GM19372 (cell line): Measurements from ENCODE around the gene TMEM164.

Source experiments
- ATAC-seq: cut with Tn5 transposase; IDR thresholded peaks from one replicate; pipeline ENCODE4 v1.9.1; 2021; ENCODE audit warnings: mild to moderate bottlenecking, low read depth, moderate library complexity; ENCODE audit not compliant: unreplicated experiment

TMEM164 gene

GRCh38 chrX:110062919-110063318, 60.0 kb downstream of the TMEM164 start:
- ATAC-seq = no peak

GRCh38 chrX:110066488-110067225, 63.7 kb downstream of the TMEM164 start:
- ATAC-seq = no peak

DNA sequence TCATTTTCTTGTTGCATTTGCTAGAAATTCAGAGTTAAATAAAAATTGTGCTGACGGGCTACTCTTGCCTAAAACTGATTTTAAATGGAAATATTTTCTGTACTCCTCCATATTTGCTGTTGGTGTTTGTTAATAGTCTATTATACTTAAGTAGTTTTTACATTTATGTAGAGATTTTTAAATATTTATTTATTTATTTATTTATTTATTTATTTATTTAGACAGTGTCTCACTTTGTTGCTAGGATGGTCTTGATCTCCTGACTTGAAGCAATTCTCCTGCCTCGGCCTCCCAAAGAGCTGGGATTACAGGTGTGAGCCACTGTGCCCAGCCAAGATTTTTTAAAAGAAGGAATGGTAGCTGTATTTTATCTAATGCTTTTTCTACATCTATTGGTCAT, 68.1 kb downstream of the TMEM164 start:
- no peak for ATAC-seq

- ATAC-seq = no peak
These were observed 78.4 kb downstream of the TMEM164 start for GRCh38 chrX:110081320-110081719.

DNA sequence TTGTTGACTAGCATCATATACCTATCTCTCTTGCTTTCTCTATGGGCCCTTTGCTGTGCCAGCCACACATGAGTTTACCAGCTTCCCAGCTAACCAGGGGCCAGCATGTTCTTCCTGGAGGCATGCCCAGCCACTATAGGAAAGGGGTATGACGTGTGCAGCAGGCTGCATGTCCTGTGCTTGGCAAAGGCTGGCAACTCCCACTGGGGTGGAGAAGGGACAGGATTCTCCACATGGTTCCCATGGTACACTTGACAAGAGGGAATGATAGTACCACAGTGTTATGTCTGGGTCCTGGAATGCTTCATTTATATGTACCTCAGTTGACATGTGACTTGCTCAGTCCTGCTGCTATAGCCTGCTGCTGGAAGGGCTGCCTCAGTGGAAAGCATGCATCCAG, 78.8 kb downstream of the TMEM164 start:
- ATAC-seq = no peak

- no peak for ATAC-seq
These were observed 79.2 kb downstream of the TMEM164 start for GRCh38 chrX:110082161-110082560.

DNA sequence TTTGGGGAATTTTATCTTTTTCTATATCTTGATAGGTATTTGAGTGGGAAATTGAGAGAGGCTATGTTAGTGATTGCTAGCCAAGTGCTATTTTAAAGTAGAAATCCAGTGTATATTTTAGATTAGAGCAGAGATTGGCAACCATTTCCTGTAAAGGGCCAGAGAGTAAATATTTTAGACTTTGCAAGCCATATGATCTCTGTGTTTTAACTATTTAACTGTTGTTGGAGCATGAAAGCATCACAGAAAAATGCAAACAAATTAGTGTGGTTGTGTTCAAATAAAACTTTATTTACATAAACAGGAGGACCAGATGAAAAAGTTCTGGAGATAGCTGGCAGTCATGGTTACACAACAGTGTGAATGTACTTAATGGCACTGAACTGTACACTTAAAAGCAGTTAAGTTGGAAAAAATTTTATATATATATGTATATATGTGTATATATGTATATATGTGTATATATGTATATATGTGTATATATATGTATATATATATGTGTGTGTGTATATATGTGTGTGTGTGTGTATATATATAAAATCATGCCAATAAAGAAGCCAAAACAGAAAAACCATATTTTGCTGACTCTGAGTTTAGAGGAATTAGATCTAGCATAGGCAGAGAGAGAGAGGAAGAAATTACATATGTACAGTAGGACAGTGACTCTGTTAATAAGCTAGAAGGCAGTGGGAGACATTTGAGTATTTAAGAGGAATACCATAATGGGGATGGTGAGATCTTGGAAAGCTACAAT, 83.4 kb downstream of the TMEM164 start:
- ATAC-seq = no peak

GRCh38 chrX:110086916-110087484, 84.1 kb downstream of the TMEM164 start:
- ATAC-seq = no peak

GRCh38 chrX:110087485-110088356, 84.8 kb downstream of the TMEM164 start:
- ATAC-seq = no peak

- no peak for ATAC-seq
These were observed 86.9 kb downstream of the TMEM164 start for GRCh38 chrX:110089656-110090403.

DNA sequence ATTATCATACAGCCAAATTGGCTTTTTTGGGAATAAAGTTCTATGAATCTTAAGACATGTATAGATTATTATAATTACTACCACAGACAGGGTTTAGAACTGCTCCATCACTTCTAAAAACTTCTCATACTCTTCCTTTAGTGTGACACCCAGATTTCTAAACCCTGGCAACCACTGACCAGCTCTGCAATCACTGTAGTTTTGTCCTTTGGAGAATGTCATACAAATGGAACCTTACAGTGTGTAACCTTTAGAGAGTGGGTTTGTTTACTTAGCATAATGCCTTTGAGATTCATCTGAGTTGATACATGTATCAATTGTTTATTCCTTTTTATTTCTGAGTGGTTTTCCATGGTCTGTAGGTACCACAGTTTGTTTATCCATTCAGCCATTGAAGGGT, 95.0 kb downstream of the TMEM164 start:
- no peak for ATAC-seq

DNA sequence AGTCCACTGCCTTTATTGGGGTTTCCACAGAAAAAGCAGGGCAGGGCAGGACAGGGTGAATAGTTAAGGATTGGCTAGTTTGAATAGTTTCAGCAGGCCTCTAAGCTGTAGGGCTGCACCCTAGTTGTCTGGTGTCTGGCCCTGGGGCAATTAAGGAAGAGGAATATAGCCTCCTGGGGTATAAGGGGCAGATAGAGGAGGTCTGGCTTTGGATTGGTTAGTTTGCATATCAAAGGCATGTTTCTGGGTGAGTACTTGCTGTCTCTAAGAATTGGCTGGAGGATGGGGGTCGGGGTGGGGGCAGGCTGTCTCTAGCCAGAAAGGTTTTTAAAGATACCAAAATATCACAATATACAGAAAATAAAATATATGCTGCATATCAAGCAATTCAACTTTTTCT, 100.4 kb downstream of the TMEM164 start:
- no peak for ATAC-seq

DNA sequence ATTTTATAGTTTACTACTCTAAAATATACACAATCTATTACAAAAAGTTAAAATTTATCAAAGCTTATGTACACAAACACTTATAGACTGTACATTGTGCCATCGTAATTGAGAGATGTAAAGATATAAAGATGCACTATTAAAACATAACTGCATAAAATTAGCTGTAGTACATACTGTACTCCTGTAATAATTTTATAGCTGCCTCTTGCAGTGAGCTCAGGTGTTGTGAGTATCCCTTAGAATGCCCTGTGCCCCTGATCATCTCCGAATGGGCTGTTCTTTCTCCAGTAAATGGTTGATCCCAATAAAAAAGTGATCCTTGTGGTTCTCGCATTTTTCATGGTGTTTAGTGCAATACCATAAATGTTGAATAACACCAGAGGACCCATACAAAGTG, 101.2 kb downstream of the TMEM164 start:
- no peak for ATAC-seq

DNA sequence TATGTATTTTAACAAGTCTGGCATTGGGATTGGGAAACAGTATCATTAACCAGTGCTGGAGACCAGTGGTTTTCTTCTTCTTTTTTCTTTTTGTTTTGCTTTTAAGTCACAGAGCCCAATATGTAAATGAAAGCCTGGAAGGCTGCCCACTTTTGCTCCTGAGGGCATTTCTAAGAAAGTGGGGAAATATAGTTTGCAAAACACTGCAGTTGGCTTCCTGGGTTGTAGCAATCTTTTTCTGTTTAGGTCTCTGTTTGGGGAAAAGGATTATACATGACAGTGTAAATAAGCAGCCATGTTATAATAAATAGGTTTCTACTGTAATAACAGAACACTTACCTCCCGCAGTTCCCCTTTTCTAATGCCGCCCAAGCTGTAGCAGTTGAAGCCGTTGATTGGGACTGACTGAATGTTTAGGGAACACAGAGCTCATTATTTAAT, 105.5 kb downstream of the TMEM164 start:
- no peak for ATAC-seq

DNA sequence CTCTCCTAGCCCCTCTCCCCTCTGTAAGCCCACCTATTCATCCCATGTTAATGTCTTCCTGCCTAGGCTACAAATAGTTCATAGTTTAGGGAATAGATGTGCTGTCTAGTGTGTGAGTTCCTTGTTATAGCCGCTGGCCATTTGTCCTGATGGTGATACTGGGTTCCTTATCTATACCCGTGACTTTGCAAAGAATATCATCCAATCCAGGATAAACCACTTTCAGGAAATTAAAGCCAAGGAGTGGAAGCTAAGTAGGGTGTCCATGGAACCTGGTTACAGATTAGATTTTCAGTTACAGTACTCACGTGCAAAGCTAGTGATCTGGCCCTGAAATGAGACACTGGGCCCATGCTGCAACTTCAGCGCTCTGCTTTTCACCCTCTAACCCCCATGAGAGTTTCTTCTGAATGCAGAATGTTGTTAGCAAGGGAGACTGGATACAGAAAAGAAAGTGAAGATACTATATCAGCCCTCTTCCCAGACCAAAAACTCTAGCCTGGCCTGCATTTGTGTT, 111.4 kb downstream of the TMEM164 start:
- ATAC-seq = no peak

DNA sequence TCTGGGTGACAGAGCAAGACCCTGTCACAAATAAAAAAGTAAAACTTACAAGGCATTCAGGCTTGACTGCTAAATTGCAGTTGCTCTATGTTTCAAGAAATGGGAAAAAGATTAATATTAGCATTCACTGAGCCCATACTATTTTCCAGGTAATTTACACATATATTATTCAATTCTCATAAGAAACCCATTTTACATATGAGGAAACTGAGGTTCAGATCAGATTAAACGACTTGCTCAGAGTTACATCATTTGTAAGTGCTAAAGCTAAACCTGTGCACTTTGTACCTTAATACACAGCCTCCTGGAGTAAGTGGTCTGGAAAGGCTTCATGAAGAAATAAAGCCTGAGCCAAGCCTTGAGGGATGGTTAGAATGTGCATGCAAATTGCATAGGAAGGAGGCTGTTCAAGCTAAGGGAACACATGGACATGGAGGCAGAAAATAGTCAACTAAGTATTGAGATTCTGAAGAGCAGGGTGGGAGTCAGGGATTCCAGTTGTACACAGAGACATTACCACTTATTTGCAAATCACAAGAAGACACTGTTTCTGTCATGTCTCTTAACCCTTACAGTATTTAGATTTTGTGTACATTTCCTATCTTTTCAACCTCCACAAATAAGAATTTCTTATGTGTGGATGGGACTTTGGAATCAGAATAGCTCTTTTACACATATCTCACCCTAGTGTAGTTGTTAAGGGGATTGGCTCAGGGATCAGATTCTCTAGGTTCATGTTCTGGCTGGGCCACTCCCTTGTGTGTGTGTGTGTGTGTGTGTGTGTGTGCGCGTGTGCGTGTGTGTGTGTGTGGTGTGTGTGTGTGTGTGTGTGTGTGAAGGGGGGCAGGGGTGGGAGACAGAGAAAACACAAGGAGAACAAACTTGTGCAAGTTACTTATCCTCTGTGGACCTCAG, 113.4 kb downstream of the TMEM164 start:
- no peak for ATAC-seq

DNA sequence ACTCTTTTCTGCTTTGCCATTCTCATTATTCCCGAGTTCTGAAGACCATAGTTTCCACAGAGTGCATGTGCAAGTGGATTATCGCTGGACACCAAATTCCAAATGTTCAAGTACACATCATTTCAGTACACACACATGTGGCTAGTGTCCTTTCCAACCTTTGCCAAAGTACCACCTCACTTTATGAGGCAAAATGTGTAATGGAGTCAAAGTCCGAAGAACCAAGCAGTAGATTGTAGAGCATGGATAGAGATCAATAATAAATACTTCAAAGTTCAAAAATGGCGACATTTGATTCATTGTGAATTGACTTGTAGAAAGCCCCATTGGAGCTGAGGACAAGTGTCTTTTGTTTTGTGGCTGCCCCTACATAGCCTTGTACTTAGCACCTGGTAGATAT, 115.6 kb downstream of the TMEM164 start:
- no peak for ATAC-seq

- ATAC-seq = no peak
These were observed 116.6 kb downstream of the TMEM164 start for GRCh38 chrX:110119480-110119879.

DNA sequence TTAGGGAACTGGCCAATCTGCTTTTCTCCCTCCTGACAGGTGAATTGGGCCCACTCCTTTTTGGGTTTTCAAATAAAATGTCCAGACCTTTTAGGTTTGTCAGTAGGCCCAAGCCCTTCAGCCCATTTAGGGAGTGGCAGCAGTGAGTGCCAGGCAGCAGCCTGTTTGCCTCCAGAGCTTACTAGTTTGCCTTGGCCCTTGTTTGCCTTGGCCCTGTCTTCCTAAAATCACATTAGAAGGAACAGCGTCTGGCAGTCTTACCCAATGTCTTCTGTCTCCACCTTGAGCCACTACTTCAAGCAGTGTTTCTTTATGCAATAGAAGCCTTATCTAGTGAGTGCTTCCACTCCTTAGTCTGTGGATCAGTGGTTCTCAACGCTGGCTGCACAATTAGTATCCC, 117.1 kb downstream of the TMEM164 start:
- ATAC-seq = no peak
